Measurements from ENCODE around the gene RXRA.

GRCh38 chr9:134436911-134437310 is 110.7 kb downstream of the RXRA start:
- TF ChIP-seq SIN3A (IDR thresholded peaks at IDR 0.05; ENCODE audit: low read depth, low read length) (no peak), JUND (IDR thresholded peaks at IDR 0.05; ENCODE audit: low read depth, low read length) (no peak)

Measured in GM12878 (cell line).